IPS-NIHi7 (cell line): ENCODE measurements around the gene RBKS.

Experiments used
- DNase-seq: peaks from one replicate; pipeline ENCODE4 v3.0.0; 2012; ENCODE audit warnings: mixed read lengths; ENCODE audit errors: extremely low spot score

RBKS gene

DNA sequence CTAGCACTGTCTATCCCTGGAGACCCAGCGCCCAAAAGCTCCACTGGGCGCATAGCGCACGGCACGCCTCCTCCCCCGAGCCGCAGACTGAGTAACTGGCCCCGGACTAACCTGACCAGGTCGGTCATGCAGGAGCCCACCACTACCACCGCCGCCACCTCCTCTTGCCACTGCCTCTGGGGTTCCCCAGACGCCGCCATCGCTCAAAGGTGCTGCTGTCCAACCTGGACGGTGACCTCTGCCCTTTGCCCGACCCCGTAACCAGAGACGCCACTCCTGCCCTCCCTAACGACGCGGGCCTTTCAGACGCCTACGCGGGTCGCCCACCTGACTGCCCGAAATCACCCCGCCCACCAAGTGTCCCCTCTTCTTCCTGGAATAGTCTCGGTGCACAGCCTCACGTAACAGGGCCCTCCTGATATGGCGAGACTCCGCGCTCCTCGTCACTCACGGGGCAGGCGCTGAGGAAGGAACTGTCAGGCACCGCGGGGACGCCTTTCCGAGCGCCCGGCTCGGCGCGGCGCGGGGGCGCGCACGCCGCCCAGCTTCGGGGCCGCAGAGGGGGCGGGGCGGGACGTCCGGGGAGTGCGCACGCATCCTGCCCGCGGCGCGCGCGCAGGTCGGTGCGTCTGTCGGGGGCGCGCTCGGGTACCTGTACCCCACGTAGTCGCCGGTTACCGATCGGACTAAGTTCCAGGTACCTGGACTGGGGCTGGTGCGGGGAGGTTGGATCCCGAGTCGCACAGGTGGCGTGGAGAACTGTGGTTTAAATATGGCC lies at the start of gene RBKS, which contains the start of gene BABAM2:
TSS of gene RBKS (minus strand) at position 242 of the 778 bp plus-strand sequence. CDS start at position 200, 42 bp downstream.
TSS of gene BABAM2 (plus strand) at position 584 of the 778 bp plus-strand sequence. CDS start 3,828 bp downstream, outside the sequence.
- peak; percentile 97 for DNase-seq

DNA sequence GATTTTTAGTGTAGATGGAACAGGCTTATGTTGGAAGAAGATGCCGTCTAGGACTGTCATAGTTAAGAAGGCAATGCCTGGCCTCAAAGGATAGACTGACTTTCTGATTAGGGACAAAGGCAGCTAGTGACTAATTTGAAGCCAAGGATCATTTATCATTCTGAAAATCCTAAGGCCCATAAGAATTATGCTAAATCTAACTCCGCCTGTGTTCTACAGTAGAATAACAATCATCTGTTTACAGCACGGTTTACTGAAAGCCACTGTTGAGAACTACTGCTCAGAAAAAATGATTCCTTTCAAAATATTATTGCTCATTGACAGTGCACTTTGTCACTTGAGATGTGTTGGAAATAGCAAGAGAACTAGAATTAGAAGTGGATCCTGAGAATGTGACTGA lies 44.8 kb upstream of the RBKS start:
- no peak for DNase-seq

DNA sequence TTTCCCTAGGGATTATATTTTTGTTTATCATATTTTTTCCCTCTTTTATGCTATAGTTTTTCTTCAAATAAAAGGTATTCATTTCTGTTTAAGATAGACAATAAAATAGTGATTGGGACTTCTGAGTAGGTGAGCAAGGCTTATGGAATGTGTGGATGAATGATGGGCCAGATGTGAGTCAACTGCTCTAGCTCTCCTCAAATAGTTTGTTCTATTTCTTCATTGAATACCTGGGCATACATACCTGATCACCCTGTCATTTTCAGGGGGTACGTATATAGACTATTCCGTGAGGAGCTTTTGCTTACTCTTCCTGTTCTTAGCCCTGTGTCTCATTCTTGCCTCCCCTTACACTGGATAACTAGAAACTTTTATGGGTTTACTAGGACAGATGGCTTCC lies 42.2 kb upstream of the RBKS start:
- DNase-seq, result no peak

DNA sequence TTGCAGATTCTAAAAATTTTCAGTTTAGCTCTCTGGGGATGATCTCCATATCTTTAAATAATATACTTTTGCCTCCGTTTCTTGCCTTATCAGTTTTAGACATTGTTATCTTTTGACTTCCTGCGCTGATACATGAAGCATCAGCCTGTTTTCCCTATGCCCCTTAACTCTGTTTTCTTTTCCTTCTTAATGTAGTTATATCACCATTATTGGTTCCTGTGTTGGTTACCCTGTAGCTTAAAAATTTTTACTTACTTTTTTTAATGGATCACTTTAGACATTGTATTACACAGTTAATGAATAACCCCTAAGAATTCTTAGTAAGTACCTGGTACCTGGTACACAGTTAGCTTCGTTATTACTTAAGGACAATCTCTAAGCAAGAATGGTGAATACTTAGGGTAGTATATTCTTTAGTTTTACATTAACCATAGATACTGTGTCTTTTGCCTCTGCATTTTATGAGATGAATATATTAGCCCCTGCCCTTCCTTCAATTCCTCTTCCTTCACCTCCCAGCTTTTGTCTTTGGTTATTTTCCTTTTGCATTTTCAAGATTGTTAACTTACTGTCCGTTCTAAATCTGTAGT lies 41.3 kb upstream of the RBKS start:
- no peak for DNase-seq

DNA sequence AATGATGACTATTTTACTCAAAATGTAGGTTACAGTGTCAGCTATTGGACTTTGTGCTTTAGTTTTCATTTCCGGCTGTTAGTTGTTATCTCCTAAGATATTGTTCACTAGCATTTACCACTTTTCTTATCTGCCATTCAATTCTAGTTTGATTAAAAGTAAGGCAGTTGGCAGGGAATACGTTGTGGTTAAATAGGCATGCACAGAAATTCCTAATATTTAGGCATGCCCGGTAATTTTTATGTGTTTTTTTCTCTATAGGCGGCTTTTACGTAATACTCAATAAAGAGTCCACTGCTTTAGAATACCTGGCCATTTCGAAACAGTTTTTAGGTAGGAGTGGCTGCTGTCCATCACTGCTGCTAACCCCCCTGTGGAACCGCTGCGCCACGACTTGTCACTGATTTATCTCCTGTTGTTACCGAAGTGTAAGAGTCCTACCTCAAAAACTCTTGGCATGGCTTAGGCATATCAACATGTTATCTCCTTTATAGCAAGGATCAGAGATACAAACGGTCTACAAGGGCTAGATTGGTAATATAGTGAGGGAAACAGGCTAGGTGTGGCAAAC lies 39.8 kb upstream of the RBKS start:
- no peak for DNase-seq

DNA sequence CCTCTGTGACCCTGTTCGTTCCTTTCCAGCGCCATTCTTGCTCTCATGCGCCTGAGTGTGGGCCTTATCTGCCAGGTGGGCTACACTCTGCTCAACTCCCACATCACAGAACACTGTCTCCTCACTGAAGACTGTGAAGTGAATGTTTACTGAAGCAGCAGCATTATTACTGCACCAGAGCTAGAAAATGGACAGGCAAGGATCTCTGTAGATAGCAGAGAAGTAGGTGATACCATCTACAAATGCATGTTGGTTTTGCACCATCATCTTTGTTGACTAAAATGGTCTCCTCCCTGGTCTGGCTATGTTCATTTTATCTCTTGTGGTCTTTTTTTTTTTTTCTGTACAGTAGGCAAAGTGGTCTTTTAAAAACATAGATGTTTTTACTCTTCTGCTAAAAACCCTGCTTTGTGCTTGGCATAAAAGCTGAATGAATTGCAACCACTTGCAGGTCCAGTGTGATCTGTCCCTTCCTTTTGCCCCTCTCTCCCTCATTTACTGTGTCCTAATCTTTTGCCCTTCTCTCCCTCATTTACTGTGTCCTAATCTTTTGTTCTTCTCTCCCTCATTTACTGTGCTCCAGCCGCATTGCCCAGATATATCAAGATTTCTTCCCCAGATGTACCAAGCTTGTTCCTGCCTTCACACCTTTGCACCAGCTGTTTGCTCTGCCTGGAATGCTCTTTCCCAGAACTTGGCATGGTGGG lies 35.7 kb upstream of the RBKS start:
- DNase-seq, result no peak

DNA sequence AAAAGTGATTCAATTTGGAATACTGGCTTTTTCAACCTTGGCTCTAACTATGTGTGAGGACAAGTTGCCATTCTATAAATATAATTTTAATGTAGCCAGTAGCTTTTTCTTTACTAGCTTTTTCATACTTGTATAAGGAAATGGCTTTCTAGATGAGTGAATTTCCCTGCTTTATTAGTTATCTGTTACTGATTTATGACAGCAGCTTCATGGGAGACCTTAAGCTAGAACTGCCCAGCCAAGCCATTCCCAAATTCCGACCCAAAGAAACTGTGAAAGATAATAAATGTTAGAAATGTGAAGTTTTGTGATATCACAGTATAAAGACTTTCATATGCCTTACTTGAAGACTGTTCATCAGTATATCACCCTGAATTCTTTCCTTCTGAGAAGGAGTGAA lies 32.7 kb upstream of the RBKS start:
- DNase-seq, result no peak

DNA sequence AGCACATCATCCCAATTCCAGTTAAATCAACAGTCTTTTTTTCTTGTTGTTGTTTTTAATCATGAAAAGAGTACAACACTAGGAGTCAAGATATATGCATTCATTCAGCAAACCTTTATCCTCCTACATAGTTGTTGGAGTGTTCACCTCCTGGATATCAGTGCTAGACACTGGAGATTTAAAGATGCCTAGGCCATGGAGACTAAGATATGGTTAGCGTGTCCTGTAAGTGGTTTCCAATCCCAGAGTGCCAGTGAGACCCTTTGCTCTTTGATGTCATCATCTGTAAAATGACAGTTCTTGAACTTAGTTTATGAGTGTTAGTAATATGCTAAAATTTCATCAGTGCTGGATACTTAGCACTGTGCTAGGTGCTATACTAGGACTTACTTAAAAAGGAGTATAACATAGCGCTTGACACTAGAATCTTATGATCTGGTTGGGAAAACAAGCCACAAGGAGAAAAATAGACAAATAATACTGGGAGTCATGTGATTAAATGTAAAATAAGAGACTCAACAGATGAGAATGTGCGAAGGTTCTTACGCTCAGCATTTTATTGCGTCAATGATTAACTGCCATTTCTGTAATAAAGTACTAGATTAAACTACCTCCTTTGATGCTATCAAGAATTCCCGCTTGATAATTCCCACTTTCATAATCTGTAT lies 31.8 kb upstream of the RBKS start:
- DNase-seq, result no peak

DNA sequence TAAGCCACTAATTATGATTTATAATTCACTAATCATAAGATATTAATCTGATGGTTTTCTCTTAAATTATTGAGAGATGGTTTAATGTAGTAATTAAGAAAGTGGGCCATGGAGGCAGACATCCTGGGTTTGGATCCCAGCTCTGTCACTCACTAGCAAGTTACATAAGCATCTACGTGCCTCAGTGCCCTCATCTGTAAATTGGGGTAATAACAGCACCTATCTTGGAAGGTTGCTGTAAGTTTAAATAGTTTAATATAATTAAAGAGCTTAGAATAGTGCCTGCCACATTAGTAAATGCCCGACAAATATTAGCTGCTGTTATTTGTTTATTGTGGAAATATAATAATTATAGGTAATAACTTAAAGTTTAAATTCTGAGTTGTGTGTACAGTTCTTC lies 31.2 kb upstream of the RBKS start:
- DNase-seq, result no peak

DNA sequence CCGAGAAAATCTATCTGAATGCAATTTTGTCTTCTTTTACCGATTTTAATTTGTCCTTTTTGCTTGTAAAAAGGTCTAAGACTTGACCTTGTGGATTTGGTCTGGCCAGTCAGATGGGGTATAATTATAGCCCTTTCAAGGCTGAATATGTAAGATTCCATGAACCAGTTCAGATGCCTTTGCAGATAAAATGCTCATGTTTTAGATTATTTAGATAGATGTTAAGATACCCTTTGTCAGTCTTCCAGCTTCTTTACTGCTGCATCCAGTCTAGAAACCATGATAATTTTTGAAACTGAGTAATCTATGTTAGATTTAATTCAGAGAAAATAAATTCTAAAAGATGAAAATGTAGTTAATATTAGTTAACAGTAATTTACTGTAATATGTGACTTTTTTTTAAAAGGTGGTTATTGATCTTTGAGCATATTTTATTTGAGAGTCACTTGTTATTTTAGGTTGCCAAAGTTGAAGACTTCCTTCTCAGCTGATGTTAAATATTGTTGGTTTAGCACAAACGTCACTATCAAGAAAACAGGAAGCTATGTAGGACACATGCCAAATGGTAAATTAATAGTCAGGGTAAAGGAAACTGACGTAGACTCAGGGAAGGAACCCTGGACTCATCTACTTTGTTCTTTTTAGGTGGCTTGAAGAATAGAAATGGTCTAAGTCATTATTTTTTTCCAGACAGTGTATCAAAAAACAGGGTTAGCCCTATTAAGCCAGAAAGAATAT lies 30.1 kb upstream of the RBKS start:
- DNase-seq, result no peak

DNA sequence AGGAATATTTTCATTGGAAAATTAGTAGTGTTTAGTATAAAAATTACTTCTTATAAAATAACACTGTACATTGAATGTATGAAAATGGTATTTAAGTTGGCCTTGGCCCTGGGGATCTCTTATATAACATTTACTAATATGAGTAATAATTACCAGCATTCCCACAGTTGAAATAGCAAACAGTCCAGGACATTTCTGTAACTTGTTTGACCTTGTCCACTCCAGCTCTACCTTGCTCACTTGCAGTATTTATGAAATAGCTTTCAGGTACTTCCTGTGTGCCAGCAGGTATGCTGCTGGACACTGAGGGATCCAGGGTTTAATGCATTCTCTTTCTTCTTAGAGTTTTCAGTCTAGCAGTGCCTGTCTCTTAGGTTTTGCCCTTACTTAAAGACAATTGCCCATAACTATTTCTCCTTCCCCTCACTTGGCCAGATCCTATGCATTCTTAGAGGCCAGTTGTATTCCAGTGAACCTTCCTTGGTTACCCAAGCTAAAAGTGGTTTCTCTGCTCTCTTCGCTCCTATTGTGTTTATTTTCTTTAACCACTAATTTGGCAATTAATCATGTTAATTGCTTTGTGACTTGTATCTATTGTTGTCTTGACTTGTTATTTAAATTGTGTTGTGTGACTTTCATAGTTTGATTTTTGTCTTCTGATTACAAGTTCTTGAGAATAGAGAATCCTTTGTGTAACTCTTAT lies 26.3 kb upstream of the RBKS start:
- DNase-seq, result no peak

DNA sequence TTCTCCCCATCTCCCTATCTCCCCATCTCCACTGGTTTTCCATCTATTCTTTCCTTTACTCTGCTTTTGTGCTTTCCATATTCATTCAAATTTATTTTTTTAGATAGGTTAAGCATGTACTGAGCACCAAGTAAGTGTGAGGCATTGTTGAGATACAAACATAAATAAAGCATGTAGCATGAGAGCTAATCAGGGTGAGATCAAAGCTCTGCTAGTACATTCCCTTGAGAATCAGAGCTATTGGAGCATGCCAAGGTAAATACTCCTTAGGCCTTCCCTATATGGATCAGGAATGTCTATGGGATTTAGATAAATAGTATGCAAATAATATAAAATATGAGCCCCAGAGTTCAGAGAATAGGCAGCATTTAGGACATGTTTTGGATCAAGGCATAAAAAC lies 25.7 kb upstream of the RBKS start:
- no peak for DNase-seq

DNA sequence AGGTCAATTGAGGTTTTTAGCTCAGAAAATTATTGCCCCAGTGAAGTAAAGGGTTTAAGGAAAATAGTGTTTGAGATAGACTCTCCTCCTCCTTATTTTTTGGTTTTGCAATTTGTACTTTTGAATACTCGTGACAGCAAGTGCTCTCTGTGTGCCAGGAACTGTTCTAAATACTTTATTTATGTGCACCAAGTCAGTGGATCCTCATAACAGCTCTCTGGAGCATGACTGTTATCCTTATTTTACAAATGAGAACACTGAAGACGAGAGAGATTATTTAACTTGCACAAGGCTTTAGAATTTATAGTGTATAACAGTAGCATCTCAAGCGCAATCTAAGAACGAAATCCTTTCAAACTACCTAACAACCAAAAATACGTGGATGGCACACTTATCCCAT lies 25.0 kb upstream of the RBKS start:
- DNase-seq, result no peak

DNA sequence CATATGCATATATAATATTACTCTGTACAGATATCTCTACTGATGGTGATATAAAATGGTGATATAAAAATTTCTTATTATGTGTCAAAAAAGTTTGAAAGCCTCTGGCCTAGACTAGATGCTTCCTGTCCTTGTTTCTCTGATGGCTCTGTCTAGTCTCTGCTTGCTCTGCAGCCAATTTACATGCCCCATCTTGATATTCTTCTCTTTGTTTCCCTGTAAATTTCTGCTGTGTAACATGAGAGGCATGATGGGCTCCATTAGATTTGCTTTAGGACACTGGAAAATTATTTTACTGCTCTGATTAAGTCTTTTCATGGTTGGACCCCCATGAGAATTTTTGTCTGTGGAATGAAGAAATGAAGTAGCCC lies 24.6 kb upstream of the RBKS start:
- no peak for DNase-seq

DNA sequence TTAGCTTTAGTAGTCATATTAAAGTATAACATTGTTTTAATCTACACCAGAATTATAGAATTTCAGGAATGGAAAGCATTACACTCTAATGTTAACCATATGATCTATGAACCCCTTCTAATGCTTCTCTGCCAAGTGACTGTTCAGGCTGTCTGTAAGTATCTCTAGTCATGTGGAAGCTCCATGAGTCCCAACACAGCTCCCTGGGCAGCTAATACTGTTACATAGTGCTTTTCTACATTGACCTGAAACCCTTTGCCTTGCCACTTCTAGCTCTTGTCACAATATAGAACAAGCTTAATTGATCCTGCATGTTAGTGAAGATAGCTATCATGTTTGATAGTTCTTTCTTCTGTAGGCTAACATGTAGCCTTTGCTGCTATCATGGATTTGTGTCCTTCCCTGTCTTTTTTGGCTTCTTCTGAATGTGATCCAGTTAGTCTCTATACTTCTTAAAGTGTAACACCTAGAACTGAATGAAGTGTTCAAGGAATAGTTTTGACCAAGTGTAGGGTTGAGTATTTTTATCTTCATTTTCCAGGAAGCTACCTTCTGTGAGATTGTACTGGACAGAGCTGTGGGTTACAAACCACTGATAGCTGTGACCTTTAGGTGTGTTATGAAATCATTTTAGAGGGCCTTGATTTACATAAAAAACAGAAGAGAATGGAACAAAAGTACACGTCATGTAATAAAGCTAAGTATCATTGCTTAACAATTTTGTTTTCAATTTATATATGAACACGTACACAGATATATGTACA lies 24.0 kb upstream of the RBKS start:
- DNase-seq, result no peak

DNA sequence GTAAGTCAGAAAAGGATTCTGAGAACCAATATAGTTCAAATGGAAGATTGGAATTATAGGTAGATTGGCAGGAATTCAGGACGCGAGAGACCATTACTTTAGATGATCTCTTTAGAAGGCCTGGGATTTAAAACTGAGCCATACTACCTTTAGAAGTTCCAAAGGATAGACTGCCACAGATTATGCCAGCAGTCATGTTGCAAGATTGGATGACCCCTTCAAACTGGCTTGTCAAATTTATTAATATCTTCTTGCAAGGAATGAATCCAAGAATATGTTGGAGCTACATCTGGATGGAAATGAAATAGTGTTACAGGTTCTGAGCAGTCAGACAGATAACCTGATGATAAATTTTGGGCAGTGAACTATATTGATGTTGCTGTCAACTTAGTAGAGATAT lies 22.3 kb upstream of the RBKS start:
- no peak for DNase-seq

DNA sequence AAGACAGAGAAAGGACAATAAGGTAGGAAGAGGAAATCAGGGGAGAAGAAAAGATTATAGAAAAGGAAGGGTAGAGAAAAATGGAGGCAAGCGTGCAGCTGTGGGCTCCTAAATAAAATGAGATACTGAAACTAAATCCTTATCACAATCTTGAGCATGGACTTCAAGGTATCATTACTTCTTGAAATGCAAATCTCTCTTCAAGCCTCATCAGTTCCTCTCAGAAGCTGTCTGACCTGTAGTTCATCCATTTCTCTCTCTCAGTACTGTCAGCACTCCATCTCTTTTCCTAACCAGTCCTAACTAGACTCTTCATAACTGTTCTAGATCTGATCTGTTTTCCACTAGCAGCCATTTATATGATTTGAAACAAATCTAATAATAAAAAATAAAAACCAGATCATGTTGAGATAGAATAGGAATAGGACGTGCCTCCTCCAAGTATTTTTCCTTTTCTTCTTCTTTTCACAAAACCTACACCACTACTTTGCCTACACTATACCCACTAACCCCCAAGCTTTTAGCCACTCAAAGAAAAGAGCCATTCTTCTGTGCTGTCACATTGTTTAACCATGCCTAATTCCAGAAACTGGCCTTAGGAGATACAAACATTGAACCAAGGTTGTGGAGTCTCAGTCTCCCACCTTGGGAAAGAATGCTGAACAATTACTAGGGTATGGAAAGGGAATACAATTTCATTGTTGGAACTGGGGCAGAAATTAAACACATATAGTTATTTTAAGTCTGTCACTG lies 21.4 kb upstream of the RBKS start:
- DNase-seq, result no peak

DNA sequence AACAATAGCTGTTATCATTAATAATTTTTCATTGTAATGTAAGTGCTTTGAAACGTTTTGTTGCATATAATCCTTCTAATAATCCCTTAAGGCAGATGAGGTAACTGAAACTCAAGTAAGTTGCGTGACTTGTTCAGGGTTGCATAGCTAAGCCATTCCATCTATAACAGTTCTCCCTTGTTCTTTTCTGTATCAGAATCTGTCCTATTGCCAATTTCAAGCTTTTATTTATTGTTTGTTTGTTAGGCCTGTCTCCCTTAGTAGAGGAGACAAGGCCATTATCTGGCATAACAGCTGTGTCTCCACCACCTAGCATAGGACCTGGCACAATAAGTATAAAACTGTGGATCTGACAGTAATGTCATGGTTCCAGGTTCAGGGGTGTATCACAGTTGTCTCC lies 19.7 kb upstream of the RBKS start:
- no peak for DNase-seq

DNA sequence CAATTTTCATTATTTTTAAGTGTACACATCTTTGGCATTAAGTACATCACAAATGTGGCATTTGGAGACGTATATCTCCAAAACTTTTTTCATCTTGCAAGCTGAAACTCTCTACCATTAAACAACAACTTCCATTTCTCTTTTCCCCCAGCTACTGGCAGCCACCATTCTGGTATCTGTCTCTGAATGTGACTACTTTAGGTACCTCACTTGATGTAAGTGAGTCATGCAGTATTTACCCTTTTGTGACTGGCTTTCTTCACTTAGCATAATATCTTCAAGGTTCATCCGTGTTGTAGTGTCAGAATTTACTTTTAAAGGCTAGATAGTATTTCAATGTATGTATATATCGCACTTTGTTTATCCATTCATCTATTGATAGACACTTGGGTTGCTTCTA lies 17.4 kb upstream of the RBKS start:
- DNase-seq, result no peak
